HG03469 (cell line): ENCODE measurements around the gene CTBP2.
"Not testable (repeated sequence)": the region's sequence is repeated elsewhere in the genome, so short reads cannot be mapped to it uniquely, and the experiment has no call there.

Experiments
- ATAC-seq: cut with Tn5 transposase; IDR thresholded peaks from one replicate; pipeline ENCODE4 v1.9.1; 2021; ENCODE audit warnings: mild to moderate bottlenecking, moderate library complexity, moderate number of reproducible peaks; ENCODE audit not compliant: unreplicated experiment

CTBP2 gene

DNA sequence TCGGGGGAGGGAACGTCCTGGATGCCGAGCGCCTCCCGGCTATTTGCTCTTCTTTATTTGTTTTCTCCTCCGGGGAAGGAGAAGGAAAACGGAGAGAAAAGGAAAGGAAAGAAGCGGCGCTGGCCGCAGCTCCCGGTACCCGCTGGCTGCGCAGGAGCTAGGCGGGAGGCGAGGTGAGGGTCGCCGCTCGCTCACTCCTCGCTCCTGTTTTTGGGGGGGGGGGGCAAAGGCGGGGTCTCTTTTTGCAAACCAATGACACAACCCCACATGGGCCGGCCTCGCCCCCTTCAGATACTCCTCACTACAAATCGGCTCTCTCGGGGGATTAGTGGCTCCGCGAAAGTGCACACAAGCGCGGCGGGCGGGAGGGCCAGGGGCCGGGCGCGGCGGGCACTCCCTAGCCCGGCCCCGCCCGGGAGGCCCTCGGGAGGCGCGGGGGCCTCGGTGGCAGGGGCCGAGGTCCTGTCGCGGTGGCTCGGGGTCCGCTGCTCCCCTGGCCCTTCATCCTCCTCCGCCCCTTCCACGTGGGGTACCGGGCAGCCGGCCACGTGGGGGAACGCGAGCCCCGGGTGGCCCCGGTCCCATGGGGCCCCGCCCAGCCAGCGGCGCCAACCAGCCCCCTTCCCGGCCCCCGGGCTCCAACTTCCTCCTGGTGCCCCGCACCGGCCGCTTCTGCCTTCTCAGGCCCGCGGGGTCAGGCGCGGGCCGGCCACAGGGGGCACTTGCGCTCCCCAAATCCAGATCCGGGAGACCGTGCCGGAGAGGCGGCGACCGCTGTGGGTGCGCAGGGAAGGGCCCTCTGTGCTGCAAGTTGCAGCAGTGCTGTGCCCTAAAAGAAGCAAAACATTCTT, 718 bp upstream of the CTBP2 start:
- ATAC-seq: no peak

DNA sequence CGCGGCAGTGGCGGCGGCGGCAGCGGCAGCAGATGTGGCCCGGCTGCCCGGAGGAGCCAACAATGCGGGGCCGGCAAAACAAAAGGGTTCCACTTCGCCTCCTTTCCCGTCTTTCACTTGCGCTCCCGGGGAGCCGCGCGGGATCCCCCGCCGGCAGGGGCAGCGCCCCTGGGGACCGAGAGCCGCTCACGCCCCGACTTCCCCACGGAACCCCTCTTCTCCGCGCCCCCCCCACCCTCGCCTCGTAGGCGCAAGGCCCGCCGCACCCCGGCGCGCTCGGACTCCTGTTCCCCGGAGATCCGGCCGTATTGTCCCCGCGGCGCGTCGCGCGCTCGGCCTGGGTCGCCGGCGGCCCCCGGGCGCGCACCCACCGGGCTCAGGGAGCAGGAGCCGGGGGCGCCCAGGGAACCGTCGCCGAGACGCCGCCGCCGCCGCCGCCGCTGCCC, 854 bp downstream of the CTBP2 start:
- no peak for ATAC-seq

GRCh38 chr10:125158601-125159485, 1.5 kb downstream of the CTBP2 start:
- no peak for ATAC-seq

DNA sequence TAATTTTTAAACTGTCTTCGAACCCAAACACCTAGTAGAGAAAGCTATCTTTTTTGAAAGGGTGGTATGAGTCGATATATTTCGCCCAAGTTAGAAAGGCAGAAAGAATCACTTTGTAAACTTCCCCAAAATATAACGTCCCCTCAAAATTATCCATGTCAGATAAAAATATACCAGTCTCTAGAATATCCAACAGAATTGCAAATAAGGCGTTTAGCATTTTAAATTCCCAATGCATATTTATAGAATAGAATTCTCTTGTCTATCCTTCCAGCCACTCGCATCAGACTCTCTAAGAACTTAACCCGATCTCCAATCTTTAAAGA, 2.1 kb downstream of the CTBP2 start:
- no peak for ATAC-seq

- ATAC-seq: no peak
Measured at GRCh38 chr10:125157505-125157904, 2.9 kb downstream of the CTBP2 start.

DNA sequence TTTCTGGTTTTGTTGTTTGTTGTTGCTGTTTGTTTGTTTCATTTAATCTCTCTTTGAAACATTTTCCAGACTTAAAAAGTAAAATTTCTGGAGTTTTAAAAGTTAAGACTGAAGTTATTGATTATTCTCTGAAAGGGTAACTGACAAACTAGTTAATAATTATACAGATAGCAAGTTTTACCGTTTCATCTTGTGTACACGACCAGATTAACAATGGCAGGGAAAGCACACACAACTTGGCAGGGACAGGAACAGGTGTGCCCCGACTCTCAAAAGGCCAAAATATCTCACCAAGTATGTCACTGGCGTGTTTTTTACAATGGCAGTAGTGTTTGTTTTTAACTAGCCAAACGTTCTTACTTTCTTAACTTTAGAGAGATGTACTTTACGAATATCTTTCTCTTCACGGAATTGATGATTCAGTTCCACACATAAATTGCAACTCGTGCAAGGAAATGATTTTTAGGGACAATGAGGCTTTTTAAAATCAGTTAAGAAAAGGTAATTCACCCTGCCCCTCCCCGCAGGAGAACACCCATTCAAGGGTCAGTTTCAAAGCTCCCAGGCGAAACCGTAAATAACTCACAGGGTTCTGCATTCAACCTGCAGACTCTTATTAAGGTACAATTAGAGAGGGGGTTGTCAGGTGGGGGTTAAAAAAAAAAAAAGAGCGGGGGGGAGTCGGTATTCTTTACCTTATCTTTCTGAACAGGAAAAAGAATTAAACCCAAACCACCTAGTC, 3.5 kb downstream of the CTBP2 start:
- ATAC-seq: no peak

- ATAC-seq: no peak
Measured at GRCh38 chr10:125156196-125156595, 4.2 kb downstream of the CTBP2 start.

DNA sequence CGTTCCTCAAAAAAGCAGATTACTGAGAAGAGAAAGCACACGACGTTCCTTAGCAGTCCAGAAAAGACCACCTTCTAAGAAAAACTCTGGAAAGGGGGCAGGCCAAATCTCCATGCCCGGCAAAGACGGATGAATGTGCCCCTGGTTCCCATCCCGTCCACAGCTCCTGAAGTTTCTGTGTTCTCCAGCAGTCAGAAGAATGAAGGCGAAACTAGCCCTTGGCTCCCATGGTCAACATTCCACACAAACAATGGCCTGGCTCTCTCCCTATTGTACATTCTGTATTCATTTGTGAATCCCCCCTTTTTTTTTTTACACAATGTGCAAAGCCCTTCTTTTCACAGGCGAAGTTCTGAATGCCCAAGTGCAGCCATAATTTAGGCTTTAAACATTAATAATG, 5.3 kb downstream of the CTBP2 start:
- no peak for ATAC-seq

- ATAC-seq: no peak
Measured at GRCh38 chr10:125154529-125154928, 5.8 kb downstream of the CTBP2 start.

DNA sequence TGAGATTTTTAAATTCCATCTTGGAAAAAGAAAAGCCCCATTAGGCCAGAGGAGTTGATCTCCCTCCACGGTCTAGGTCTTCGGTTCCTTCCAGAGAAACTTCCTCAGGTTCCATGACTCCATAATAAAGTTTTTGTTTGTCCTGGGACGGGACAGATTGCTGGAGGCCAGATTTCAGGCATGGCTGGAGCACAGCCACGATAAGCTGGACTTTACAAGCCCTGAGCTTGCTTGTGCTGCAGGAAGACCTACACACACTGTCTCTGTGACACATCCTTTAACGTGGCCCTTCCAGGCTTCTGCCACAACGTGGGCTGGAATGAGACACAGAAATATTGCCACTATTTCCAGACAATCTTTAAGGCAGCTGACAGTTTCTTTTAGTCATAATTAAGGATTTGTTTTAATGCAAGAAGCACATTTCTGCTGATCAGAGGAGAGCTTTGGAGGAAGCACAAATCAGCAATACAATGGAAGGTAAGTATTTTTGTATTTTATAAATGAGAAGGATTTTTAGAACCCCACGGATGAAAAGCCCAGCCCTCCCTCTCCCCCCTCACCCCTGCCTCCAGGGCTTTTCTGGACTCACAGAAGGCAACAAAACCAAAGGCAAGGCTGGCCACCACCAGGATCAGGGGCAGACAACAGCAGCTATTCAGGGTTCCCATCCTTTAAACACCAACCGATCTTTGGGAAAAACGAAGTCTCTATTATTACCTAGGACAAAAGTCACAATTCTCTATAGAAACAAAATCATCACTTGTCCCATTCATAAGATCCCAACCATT, 6.5 kb downstream of the CTBP2 start:
- ATAC-seq: no peak

DNA sequence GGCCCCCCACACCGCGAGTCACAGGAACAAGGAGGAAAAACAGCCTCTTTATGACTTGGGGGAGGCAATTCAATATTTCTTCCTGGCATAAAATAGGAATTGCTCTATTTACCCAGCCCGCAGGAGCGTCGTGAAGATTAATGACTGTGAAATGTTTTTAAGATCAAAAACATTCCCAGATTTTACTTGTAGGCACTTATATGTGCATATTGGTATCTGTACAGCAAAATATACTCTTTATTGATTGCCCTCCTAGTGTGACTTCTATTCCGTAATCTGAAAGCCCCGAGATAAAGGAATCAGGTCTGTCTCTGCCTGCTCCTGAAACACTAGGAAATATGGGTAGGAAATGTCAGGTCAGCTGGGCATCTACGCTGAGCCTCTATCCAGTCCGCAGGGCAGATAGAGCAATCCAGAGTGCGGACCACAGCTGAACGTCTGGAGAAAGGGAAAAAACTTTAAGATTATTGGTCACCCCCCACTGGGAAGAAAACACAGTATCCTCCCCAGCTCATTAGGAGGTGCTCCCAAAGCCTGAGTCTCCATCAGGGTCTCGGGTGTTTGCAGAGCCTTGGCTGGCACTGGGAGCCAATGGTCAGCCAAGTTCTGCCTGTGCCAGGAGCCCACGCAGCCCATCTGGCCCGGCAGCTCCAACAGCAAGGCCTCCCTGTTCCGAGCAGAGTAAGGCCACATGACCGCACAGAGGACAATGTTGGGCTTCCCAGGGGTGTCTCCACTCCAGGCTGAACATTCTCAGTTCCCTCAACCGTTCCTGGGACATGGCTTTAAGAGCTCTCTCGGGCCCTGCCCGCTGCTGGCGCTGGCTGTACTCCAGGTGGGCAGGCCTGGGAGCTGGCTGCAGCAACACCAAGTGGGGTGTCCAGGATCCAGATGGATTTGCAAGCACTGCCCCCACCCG, 7.7 kb downstream of the CTBP2 start:
- no peak for ATAC-seq

DNA sequence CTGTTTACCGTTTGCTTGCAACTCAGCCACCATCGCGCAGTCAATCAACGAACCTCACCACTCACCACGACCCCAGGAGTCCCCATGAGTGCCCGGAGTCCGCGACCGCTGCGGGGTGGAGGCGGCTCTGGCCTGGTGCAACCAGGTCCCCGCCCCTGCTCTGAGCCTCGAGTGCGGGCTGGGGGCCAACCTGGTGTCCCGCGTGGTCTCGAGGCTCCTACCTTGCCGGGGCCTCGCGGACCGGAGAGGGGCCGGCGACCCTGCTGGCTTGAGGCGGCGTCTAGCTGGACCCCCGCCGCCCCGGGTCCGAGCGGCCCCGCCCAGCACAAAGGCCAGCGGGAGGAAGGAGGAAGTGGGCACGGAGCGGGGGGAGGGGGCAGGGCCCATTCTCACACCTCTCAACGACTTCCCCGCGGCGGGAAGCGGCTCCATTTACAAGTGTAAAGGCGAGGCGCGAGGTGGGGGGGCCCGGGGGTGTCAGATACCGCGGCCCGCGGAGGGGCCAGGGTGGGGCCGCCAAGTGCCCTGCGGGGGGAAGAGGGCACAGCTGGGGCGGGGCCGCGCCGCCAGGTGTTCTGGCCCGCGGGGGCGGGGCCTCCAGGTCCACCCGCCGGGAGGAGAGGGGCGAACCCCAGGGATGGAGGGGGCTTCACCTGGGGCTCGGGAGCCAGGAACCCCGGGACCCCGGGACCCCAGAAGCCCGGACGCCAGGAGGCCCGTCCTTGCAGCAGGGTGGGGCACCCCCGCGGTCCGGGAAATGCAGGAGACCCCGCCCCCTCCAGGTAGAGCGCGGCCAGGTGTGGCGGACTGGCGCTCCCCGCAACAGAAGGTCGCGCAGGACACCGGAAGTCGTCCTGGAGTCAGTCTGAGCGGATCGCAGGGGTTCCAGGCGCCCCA, 8.6 kb downstream of the CTBP2 start:
- no peak for ATAC-seq

DNA sequence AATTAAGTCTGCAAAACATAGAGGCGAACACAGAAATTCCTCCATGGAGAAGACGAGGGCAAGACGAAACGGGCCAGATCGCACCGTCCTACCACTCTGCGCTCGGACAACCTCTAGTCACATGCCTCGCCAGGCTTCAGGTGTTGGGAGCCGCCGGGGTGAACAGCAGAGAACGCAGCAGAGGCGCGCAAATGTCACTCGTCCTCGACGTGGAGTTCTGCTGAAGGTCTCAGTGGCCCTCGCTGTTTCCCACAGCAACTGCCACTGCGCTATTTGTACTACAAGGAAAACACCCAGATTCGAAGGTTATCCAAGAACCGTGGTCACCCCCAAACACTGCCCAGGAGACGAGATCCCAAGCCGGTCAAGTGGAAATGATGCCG, 9.2 kb downstream of the CTBP2 start:
- ATAC-seq: no peak

DNA sequence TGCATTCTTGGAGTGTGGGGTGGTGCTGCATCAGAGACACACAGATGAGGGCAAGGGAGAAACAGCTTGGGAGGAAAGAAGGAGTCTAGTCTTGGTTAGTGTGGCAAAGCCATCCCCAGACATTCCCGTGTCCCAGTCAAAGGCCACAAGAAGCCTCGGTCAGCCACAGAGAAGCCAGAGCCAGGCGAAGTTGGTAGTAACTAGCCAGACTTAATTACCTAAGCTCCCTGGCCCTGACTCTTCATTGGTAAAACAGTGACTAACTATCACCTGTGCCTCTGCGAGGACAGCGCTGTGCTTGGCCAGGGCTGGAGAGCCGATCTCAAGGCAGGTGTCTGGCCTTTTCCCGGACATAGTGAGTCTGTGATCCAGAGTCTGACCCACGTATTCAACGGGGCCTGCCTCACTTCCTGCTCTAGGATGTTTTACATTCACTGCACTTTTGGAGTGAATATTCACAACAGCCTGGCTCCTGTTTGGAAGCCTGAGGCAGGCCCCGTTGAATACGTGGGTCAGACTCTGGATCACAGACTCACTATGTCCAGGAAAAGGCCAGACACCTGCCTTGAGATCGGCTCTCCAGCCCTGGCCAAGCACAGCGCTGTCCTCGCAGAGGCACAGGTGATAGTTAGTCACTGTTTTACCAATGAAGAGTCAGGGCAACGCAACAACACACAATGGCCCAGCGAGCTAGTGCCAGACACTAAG, 9.8 kb downstream of the CTBP2 start:
- not testable (repeated sequence) for ATAC-seq

DNA sequence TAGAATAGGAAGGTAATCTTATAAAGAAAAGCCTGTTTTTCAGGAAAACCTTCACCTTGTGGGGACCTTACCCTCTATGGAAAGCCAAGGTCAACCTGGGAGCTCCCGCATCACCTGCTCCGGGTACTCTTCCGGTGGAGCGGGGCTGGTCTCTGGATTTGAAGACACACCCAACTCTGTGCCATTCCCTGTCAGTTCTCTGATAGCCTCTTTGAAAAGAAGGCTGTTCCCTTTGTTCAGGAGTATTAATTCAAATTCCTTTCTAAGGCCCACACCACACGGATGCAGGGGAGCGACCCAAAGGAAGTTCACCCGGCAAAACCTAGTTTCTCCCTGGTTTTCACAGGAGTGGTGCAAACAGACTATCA, 10.7 kb downstream of the CTBP2 start:
- ATAC-seq: no peak

DNA sequence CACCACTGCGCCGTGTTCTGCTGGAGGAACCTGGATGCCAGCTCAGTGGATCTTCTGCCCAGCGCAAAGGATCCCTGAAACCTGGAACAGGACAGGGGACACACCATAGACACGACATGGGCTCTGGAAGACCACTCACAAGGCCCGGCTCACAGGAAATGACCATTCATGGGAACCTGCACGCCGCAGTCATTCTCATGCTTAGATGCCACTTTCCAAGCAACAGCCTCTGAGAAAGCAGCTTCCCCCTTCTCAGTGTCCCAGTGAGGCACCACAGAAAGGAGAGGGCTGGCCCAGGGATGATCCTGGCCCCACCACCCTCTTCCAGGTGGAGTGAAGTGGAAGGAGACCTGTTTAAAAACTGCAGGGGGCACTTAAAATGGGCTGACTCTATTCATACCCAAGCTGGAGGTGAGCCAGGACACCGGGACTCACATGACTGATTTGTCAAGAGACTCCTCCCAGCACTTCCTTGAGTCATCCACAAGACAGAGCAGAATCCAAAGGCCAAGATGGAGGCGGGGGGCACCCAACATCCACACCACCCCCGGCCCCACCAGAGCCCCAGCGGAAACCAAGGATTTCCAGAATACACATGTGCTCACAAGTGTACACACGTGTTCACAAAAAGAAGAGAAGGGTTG, 11.2 kb downstream of the CTBP2 start:
- no peak for ATAC-seq

DNA sequence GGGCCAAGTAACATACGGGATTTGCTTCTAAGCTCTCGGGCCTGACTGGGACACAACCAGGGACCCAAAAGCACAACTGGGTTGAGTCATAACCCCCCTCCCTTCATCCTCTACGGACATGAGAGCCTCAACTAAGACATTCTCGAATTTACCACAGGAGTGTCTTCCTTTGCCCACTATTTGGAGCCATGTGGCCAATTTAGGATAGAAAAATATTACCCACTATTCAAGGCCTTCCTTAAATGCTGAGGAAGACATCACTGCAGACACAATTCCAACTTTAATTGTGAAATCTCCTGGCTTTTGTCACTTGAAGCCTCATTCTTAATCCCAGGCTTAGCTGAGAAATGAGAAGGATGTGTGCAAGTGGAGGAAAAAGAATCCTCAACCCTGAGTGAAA, 11.8 kb downstream of the CTBP2 start:
- no peak for ATAC-seq
